GM18907 (cell line): Measurements from ENCODE around the gene UST.
"Not testable (repeated sequence)": the region's sequence is repeated elsewhere in the genome, so short reads cannot be mapped to it uniquely, and the experiment has no call there.

Experiments used
- ATAC-seq: cut with Tn5 transposase; IDR thresholded peaks from one replicate; pipeline ENCODE4 v1.9.1; 2021; ENCODE audit warnings: mild to moderate bottlenecking, moderate library complexity; ENCODE audit not compliant: unreplicated experiment

UST gene

GRCh38 chr6:148735989-148736388, 10.8 kb upstream of the UST start:
- ATAC-seq, result no peak

GRCh38 chr6:148736774-148737412, 9.9 kb upstream of the UST start:
- ATAC-seq, result no peak

- ATAC-seq, result no peak
These were observed 9.0 kb upstream of the UST start for GRCh38 chr6:148737806-148738205.

- no peak for ATAC-seq
These were observed 7.6 kb upstream of the UST start for GRCh38 chr6:148738946-148739821.

- no peak for ATAC-seq
These were observed 7.1 kb upstream of the UST start for GRCh38 chr6:148739822-148740128.

GRCh38 chr6:148743476-148743875, 3.4 kb upstream of the UST start:
- no peak for ATAC-seq

- no peak for ATAC-seq
These were observed 904 bp upstream of the UST start for GRCh38 chr6:148745926-148746325.

- ATAC-seq, result no peak
These were observed 278 bp downstream of the UST start for GRCh38 chr6:148747145-148747470.

GRCh38 chr6:148747471-148748165, 788 bp downstream of the UST start:
- peak; percentile 41 for ATAC-seq

GRCh38 chr6:148749674-148750073, 2.8 kb downstream of the UST start:
- ATAC-seq, result no peak

GRCh38 chr6:148750838-148751792, 4.3 kb downstream of the UST start:
- no peak for ATAC-seq

- ATAC-seq, result no peak
These were observed 5.0 kb downstream of the UST start for GRCh38 chr6:148751793-148752170.

GRCh38 chr6:148755379-148755778, 8.5 kb downstream of the UST start:
- not testable (repeated sequence) for ATAC-seq

GRCh38 chr6:148757944-148758480, 11.2 kb downstream of the UST start:
- ATAC-seq, result peak; percentile 15

GRCh38 chr6:148758492-148758891, 11.7 kb downstream of the UST start:
- ATAC-seq, result peak; percentile 76

GRCh38 chr6:148760258-148760534, 13.4 kb downstream of the UST start:
- no peak for ATAC-seq

GRCh38 chr6:148760568-148761526, 14.0 kb downstream of the UST start:
- ATAC-seq, result peak; percentile 51

GRCh38 chr6:148761527-148762011, 14.7 kb downstream of the UST start:
- ATAC-seq, result peak; percentile 11

GRCh38 chr6:148762231-148762630, 15.4 kb downstream of the UST start:
- ATAC-seq, result no peak
